Measurements from ENCODE around the gene BABAM2. TPM values are rescaled to one million over a fixed set of nuclear protein-coding genes. Genes with fewer than 3 reads are reported as not detected.
A peak's percentile ranks its signal among the peaks of the same experiment; 100 is the strongest.

Gene BABAM2
- total and polyA plus RNA-seq, 2 experiments from 2014 or later: 17.8 to 21.5 TPM

DNA sequence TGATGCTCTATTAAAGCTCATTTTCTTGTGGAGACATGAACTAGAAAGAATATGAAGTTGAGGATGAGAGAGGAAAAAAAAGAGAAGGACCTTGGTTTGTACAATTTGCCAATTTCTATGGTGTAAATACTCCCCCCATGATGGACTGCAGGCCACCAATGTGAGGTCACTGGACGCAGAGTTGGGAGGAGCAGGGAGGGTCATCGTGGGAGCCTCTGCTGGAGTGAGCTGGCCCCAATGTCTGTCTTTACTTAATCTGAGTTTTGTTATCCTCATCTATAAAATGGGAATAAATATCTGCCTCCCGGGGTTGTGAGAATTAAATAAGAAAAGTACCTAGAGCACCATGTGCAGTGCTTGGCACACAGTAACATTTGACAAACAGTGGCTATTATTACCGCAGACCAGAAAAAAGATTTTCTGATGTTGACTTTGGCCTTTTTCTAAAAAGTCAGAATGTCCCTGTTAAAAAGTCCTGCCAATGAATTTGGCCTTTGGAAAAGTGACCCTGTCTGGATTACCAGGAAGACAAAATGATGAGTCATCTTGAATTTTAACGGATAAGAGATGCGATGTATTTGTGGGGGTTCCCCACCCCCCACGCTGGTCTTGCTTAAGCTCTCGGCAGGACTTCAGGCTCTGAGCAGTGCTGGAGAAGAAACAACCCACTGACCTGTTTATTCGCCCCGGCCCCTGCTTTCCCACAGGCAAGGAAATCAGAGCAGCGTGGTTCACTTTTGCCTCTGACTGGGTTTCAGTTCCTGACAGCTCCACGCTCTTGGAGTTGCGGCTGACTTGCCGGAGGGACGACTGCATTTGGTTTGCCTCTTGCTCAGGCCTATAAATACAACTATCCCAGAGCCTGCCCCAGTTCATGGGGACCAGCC is 451.8 kb downstream of the BABAM2 start:
- no peaks in the 10 kb centered on the region for H3K27me3 ChIP-seq (ENCODE audit: insufficient read depth)
- peak overlapping the region; percentile 27; the same call in 1 of the 2 replicates for H3K4me2 ChIP-seq
- H3K36me3 ChIP-seq (ENCODE audit: insufficient read depth): no peaks in the 10 kb centered on the region
- H3K27me3 Mint-ChIP-seq (ENCODE audit: insufficient read depth, low read depth, poor library complexity): peaks cover 3% of the 10 kb centered on the region
- H3K27ac ChIP-seq (ENCODE audit: low read depth): no peak overlapping the region
- H3K9me3 Mint-ChIP-seq: no peaks in the 10 kb centered on the region
- peaks cover 31% of the 10 kb centered on the region for H3K4me1 Mint-ChIP-seq
- H3F3A ChIP-seq (replicated peaks; ENCODE audit: low read depth): no peaks in the 10 kb centered on the region
- no peak overlapping the region for H3K4me3 Mint-ChIP-seq
- H3K27ac Mint-ChIP-seq: peak overlapping the region; percentile 42
- no peaks in the 10 kb centered on the region for H4K20me1 ChIP-seq (replicated peaks; ENCODE audit: insufficient read depth)
- TF ChIP-seq ETS1 (IDR thresholded peaks at IDR 0.05) (no peak), POLR2AphosphoS5 (IDR thresholded peaks at IDR 0.05; ENCODE audit: low read depth) (no peak), NANOG (IDR thresholded peaks at IDR 0.05; ENCODE audit: borderline replicate concordance) (no peak), EZH2 (IDR thresholded peaks at IDR 0.05; ENCODE audit: low read depth, unreplicated experiment) (no peak), REST (IDR thresholded peaks at IDR 0.05; ENCODE audit: unreplicated experiment) (no peak), STAT1 (IDR thresholded peaks at IDR 0.05; ENCODE audit: unreplicated experiment) (no peak), ZNF114 (CRISPR knock-in tag; IDR thresholded peaks at IDR 0.05) (no peak), JUNB (IDR thresholded peaks at IDR 0.05; ENCODE audit: unreplicated experiment) (no peak), CTCF (conservative IDR thresholded peaks at IDR 0.05; ENCODE audit: low read depth in 2 of 2) (no peak), ZNF331 (CRISPR knock-in tag; IDR thresholded peaks at IDR 0.05; ENCODE audit: low read depth) (no peak), ZNF462 (CRISPR knock-in tag; IDR thresholded peaks at IDR 0.05) (no peak), EZH2phosphoT487 (IDR thresholded peaks at IDR 0.05; ENCODE audit: unreplicated experiment) (no peak), CREB1 (CRISPR knock-in tag; IDR thresholded peaks at IDR 0.05; ENCODE audit: low read depth) (no peak)
- H2AFZ ChIP-seq: peak overlapping the region; percentile 64; the same call in 1 of the 2 replicates
- no peaks in the 10 kb centered on the region for H3K36me3 Mint-ChIP-seq (ENCODE audit: low read depth)
- H3K4me1 ChIP-seq (ENCODE audit: insufficient read depth): peaks cover 8% of the 10 kb centered on the region
- H3K79me2 ChIP-seq (replicated peaks; ENCODE audit: insufficient read depth): no peaks in the 10 kb centered on the region
- DNase-seq (ENCODE audit: low spot score) (no peak), ATAC-seq (peak; percentile 22)
- no peak overlapping the region for H3K4me3 ChIP-seq
- H3K9me2 ChIP-seq (ENCODE audit: insufficient read depth): no peaks in the 10 kb centered on the region
